Stimulated activated CD8-positive, alpha-beta memory T cell treated with anti-CD3 and anti-CD28 coated beads, Interleukin-15, amount 100 ng/mL, for 48 hours (primary cell): Measurements from ENCODE around the gene CDKN2AIP.

Experiments used
- DNase-seq, 2 donors: peaks; one replicate each; pipeline ENCODE4 v3.0.0-alpha.2; 2020; ENCODE audit warnings: low read depth in 2 of 2

Gene CDKN2AIP

GRCh38 chr4:183495184-183495583 lies 50.7 kb downstream of the CDKN2AIP start:
- no peak for DNase-seq
